HCT116 (cell line): ENCODE results near the gene LAD1. TPM values are rescaled to one million over a fixed set of nuclear protein-coding genes. Genes with fewer than 3 reads are reported as not detected.

Experiments used
- ATAC-seq: fragments of 200-7000 bp; cut with Tn5 transposase; 2 replicates; pipeline ENCODE4 v1.9.1; 2020; ENCODE audit warnings: mild to moderate bottlenecking, moderate library complexity
- BruUV-seq: library from RNA; stranded (reverse); fragments of 400-500 nt; replicated peaks from 2 replicates; lab custom pipeline; 2021; lab: Mats Ljungman, UMichigan
- CTCF ChIA-PET: fragments of 300-600 bp; sonication (Branson Sonifier 250); formaldehyde crosslinking; loops from one replicate; lab custom pipeline; 2021; ENCODE audit warnings: antibody characterized with exemption; lab: Charles Lee
- POLR2A ChIA-PET: fragments of 300-600, 350-600 bp; sonication (Branson Sonifier 250); formaldehyde crosslinking; loops from one replicate; lab custom pipeline; 2021; ENCODE audit warnings: antibody characterized with exemption; lab: Charles Lee
- RAD21 ChIA-PET, 2 experiments: fragments of 300-600 bp; sonication (Branson Sonifier 250); formaldehyde crosslinking; loops; one replicate each; lab custom pipeline; 2023; ENCODE audit warnings: low total read pairs in 2 of 2; ENCODE audit not compliant: uncharacterized antibody in 2 of 2, unreplicated experiment in 2 of 2, low non-redundant PET in 1 of 2; lab: Charles Lee
- DNase-seq: peaks from one replicate; pipeline ENCODE4 v3.0.0-alpha.2; 2010; ENCODE audit warnings: low read depth, low spot score
- H2AFZ ChIP-seq: fragments of 200-600 bp; shearing (Covaris generic), sonication (generic); 2 replicates; pipeline ENCODE4 v1.6.1; 2017; ENCODE audit warnings: low read depth, mixed run types, mixed read lengths, antibody characterized with exemption, low read length; ENCODE audit not compliant: poor library complexity, severe bottlenecking
- H3K27ac ChIP-seq: 2 replicates; pipeline ENCODE4 v1.5.1; 2012; ENCODE audit warnings: low read depth, low read length
- H3K27me3 ChIP-seq: fragments of 200-600 bp; sonication (generic); 2 replicates; pipeline ENCODE4 v1.6.1; 2016; ENCODE audit warnings: mixed run types, low read length, mixed read lengths; ENCODE audit not compliant: insufficient read depth
- H3K36me3 ChIP-seq, 2 experiments: fragments of 200-500 bp in 1 of 2; fragments of 200-600 bp in 1 of 2; sonication (Bioruptor generic) in 1 of 2; sonication (generic) in 1 of 2; 2 replicates each; pipeline versions ENCODE4 v1.5.1 to v1.6.1; 2014 to 2016; ENCODE audit warnings: low read length in 2 of 2, inconsistent platforms in 1 of 2, mixed read lengths in 1 of 2, mixed run types in 1 of 2; ENCODE audit not compliant: insufficient read depth in 2 of 2, control insufficient read depth in 1 of 2
- H3K4me1 ChIP-seq, 2 experiments: fragments of 200-600 bp in 1 of 2; sonication (generic) in 1 of 2; 2 replicates each; pipeline versions ENCODE4 v1.5.1 to v1.6.1; 2012 to 2017; ENCODE audit warnings: low read length in 2 of 2, inconsistent platforms in 1 of 2, mild to moderate bottlenecking in 1 of 2, mixed read lengths in 1 of 2, mixed run types in 1 of 2, moderate library complexity in 1 of 2; ENCODE audit not compliant: insufficient read depth in 2 of 2, control insufficient read depth in 1 of 2
- H3K4me2 ChIP-seq: fragments of 200-600 bp; sonication (generic); 2 replicates; pipeline ENCODE4 v1.6.1; 2017; ENCODE audit warnings: mixed run types, low read length, mixed read lengths
- H3K4me3 ChIP-seq, 2 experiments: fragments of 200-600 bp in 1 of 2; sonication (generic) in 1 of 2; replicated peaks in 1 of 2; 2 replicates each; pipeline ENCODE4 v1.5.1; 2011 to 2016; ENCODE audit warnings: low read length in 2 of 2, control low read depth in 1 of 2, low read depth in 1 of 2, mild to moderate bottlenecking in 1 of 2, mixed read lengths in 1 of 2, mixed run types in 1 of 2
- H3K79me2 ChIP-seq: fragments of 200-600 bp; sonication (generic); 2 replicates; pipeline ENCODE4 v1.6.1; 2017; ENCODE audit warnings: mild to moderate bottlenecking, mixed run types, low read length, moderate library complexity, mixed read lengths; ENCODE audit not compliant: insufficient read depth
- H3K9ac ChIP-seq: fragments of 200-600 bp; sonication (generic); 2 replicates; pipeline ENCODE4 v1.6.1; 2016; ENCODE audit warnings: low read length, mixed read lengths
- H3K9me2 ChIP-seq: fragments of 200-600 bp; sonication (generic), shearing (Covaris generic); 2 replicates; pipeline ENCODE4 v1.6.1; 2017; ENCODE audit warnings: mixed run types, mild to moderate bottlenecking, moderate library complexity; ENCODE audit not compliant: insufficient read depth
- H3K9me3 ChIP-seq, 2 experiments: fragments of 200-500 bp in 1 of 2; fragments of 200-600 bp in 1 of 2; sonication (Bioruptor generic) in 1 of 2; sonication (generic) in 1 of 2; 2 replicates each; pipeline ENCODE4 v1.6.1; 2014 to 2017; ENCODE audit warnings: low read length in 2 of 2, mixed read lengths in 2 of 2, inconsistent platforms in 1 of 2, low read depth in 1 of 2, mild to moderate bottlenecking in 1 of 2, mixed run types in 1 of 2, moderate library complexity in 1 of 2; ENCODE audit not compliant: control insufficient read depth in 1 of 2, insufficient read depth in 1 of 2
- H4K20me1 ChIP-seq: fragments of 200-600 bp; sonication (generic), shearing (Covaris generic); 2 replicates; pipeline ENCODE4 v1.6.1; 2017; ENCODE audit warnings: mixed run types, mild to moderate bottlenecking, moderate library complexity; ENCODE audit not compliant: insufficient read depth
- CBX3 ChIP-seq: IDR thresholded peaks from 2 replicates; pipeline ENCODE4 v1.6.1; 2012; ENCODE audit warnings: low read depth
- CEBPB ChIP-seq: IDR thresholded peaks from 2 replicates; pipeline ENCODE4 v1.6.1; 2012; ENCODE audit warnings: low read depth
- EGR1 ChIP-seq: IDR thresholded peaks from 2 replicates; pipeline ENCODE4 v1.6.1; 2012; ENCODE audit warnings: low read depth
- ELF1 ChIP-seq: IDR thresholded peaks from 2 replicates; pipeline ENCODE4 v1.6.1; 2012; ENCODE audit warnings: low read depth, borderline replicate concordance
- JUND ChIP-seq: IDR thresholded peaks from 2 replicates; pipeline ENCODE4 v1.6.1; 2012
- POLR2A ChIP-seq: IDR thresholded peaks from 2 replicates; pipeline ENCODE4 v1.7.0; 2011; ENCODE audit warnings: borderline replicate concordance; ENCODE audit not compliant: insufficient read depth, insufficient read length; ENCODE audit errors: extremely low read depth
- POLR2AphosphoS5 ChIP-seq: IDR thresholded peaks from 2 replicates; pipeline ENCODE4 v1.6.1; 2011; ENCODE audit warnings: mild to moderate bottlenecking, low read depth, low read length, moderate library complexity
- YY1 ChIP-seq: IDR thresholded peaks from 2 replicates; pipeline ENCODE4 v1.6.1; 2011; ENCODE audit warnings: low read length, low read depth, moderate library complexity, mild to moderate bottlenecking; ENCODE audit not compliant: insufficient replicate concordance; ENCODE audit errors: extremely low read depth
- ZFX ChIP-seq: fragments of 450-650 bp; IDR thresholded peaks from 2 replicates; pipeline ENCODE4 v1.6.1; 2017
- intact Hi-C: fragments of 100-400 bp; cut with micrococcal nuclease; formaldehyde crosslinking; loops from 2 replicates; pipeline ENCODE4 v1.10.0; 2022
- total RNA-seq: library from RNA; stranded (reverse); gene quantifications from one replicate; pipeline ENCODE4 v1.2.1, GENCODE V29; 2021; ENCODE audit not compliant: unreplicated experiment
- TF ChIP-seq, protein P1 (sequence below), 3 experiments: fragments of 200-600 bp in 1 of 3; sonication (generic) in 1 of 3; IDR thresholded peaks in 2 of 3; conservative IDR thresholded peaks in 1 of 3; 2 replicates each; pipeline ENCODE4 v1.5.1; 2012 to 2017; ENCODE audit warnings: low read depth in 2 of 3, low read length in 2 of 3, antibody characterized with exemption in 1 of 3, borderline replicate concordance in 1 of 3, control low read depth in 1 of 3, mild to moderate bottlenecking in 1 of 3, mixed read lengths in 1 of 3, mixed run types in 1 of 3, moderate library complexity in 1 of 3; ENCODE audit not compliant: insufficient read depth in 1 of 3
- TF ChIP-seq, protein P2 (sequence below): IDR thresholded peaks from 2 replicates; pipeline ENCODE4 v1.6.1; 2012
- TF ChIP-seq, protein P3 (sequence below): IDR thresholded peaks from 2 replicates; pipeline ENCODE4 v1.6.1; 2012; ENCODE audit warnings: low read depth
- TF ChIP-seq, protein P4 (sequence below): IDR thresholded peaks from 2 replicates; pipeline ENCODE4 v1.6.1; 2011; ENCODE audit warnings: mild to moderate bottlenecking, low read length, moderate library complexity; ENCODE audit not compliant: insufficient replicate concordance; ENCODE audit errors: extremely low read depth

LAD1 gene
- total RNA-seq, 1 experiment from 2014 or later: 56.1 TPM

DNA sequence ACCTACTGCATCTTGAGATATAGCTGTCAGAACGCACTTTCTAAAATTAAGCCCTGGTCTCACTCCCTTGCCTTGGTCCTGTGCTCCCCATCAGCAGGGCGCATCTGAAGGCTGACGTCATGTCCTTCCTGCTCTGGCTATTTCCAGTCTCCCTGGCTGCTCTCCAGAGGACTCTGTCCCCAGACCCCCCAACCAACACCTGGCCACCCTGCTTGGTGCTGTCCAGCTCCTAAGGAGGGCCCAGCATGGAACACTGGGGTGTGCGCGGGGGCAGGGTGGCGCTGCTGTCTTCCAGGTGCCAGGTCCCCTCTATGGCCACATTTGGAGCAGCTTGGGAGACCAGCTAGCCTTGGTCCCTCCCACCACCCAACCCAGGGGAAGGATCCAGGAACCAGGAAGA, 29.9 kb downstream of the LAD1 start:
- no peaks in the 10 kb centered on the region for H3K36me3 ChIP-seq
- intact Hi-C loops: no loop called here
- H3K4me2 ChIP-seq: no peak overlapping the region
- no peak overlapping the region for H3K9ac ChIP-seq
- no peaks in the 10 kb centered on the region for H3K9me2 ChIP-seq
- TF ChIP-seq CEBPB: no peak
- BruUV-seq: no TSS peak
- no peak for ATAC-seq
- ChIA-PET POLR2A (no interaction called here), RAD21 (no interaction called here), CTCF (interaction anchor here (1.0 kb wide), 1 partner anchor 16 kb away, joined by 4 read pairs; no protein-coding TSS in a partner anchor)
- H3K27ac ChIP-seq: no peak overlapping the region
- H3K27me3 ChIP-seq: peaks cover 29% of the 10 kb centered on the region; the same call in 1 of the 2 replicates
- H3K4me1 ChIP-seq: no peaks in the 10 kb centered on the region
- H2AFZ ChIP-seq: no peak overlapping the region
- no peaks in the 10 kb centered on the region for H3K9me3 ChIP-seq
- no peaks in the 10 kb centered on the region for H4K20me1 ChIP-seq
- no peak for DNase-seq
- no peak overlapping the region for H3K4me3 ChIP-seq
- no peaks in the 10 kb centered on the region for H3K79me2 ChIP-seq

DNA sequence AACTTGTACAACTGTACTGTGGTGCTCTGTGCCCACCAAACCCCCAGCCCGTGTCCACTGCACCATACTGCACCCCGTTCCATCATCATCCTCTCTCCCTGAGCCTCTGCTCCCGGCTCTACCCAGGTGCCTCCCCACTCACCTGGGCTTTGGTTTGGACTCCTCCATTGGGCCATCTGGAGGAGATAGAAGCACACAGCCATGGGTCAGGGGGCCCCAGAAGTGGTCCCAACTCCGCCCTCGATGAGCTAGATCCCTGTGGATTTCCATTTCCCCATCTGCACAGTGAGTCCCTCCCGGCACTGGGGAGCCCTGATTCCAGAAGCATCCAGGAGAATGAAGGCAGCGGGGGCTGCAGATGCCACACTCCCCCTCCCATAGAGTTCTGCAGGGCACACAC, 32.4 kb downstream of the LAD1 start:
- ATAC-seq: no peak
- CTCF ChIA-PET: no interaction called here
- TF ChIP-seq ZFX: no peak
- TF ChIP-seq JUND: no peak
- TF ChIP-seq, protein P1, sequence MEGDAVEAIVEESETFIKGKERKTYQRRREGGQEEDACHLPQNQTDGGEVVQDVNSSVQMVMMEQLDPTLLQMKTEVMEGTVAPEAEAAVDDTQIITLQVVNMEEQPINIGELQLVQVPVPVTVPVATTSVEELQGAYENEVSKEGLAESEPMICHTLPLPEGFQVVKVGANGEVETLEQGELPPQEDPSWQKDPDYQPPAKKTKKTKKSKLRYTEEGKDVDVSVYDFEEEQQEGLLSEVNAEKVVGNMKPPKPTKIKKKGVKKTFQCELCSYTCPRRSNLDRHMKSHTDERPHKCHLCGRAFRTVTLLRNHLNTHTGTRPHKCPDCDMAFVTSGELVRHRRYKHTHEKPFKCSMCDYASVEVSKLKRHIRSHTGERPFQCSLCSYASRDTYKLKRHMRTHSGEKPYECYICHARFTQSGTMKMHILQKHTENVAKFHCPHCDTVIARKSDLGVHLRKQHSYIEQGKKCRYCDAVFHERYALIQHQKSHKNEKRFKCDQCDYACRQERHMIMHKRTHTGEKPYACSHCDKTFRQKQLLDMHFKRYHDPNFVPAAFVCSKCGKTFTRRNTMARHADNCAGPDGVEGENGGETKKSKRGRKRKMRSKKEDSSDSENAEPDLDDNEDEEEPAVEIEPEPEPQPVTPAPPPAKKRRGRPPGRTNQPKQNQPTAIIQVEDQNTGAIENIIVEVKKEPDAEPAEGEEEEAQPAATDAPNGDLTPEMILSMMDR (IDR thresholded peaks at IDR 0.05 in 2 of 3, conservative IDR thresholded peaks at IDR 0.05 in 1 of 3; ENCODE audit: borderline replicate concordance in 1 of 3, insufficient read depth in 1 of 3, low read depth in 2 of 3, low read length in 2 of 3): no peak
- no peak for TF ChIP-seq YY1
- no peak for TF ChIP-seq CBX3
- TF ChIP-seq POLR2A: no peak
- TF ChIP-seq, protein P2, sequence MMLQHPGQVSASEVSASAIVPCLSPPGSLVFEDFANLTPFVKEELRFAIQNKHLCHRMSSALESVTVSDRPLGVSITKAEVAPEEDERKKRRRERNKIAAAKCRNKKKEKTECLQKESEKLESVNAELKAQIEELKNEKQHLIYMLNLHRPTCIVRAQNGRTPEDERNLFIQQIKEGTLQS: no peak
- no peak for TF ChIP-seq POLR2AphosphoS5
- TF ChIP-seq ELF1: no peak
- TF ChIP-seq, protein P3, sequence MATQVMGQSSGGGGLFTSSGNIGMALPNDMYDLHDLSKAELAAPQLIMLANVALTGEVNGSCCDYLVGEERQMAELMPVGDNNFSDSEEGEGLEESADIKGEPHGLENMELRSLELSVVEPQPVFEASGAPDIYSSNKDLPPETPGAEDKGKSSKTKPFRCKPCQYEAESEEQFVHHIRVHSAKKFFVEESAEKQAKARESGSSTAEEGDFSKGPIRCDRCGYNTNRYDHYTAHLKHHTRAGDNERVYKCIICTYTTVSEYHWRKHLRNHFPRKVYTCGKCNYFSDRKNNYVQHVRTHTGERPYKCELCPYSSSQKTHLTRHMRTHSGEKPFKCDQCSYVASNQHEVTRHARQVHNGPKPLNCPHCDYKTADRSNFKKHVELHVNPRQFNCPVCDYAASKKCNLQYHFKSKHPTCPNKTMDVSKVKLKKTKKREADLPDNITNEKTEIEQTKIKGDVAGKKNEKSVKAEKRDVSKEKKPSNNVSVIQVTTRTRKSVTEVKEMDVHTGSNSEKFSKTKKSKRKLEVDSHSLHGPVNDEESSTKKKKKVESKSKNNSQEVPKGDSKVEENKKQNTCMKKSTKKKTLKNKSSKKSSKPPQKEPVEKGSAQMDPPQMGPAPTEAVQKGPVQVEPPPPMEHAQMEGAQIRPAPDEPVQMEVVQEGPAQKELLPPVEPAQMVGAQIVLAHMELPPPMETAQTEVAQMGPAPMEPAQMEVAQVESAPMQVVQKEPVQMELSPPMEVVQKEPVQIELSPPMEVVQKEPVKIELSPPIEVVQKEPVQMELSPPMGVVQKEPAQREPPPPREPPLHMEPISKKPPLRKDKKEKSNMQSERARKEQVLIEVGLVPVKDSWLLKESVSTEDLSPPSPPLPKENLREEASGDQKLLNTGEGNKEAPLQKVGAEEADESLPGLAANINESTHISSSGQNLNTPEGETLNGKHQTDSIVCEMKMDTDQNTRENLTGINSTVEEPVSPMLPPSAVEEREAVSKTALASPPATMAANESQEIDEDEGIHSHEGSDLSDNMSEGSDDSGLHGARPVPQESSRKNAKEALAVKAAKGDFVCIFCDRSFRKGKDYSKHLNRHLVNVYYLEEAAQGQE: no peak
- no peak for TF ChIP-seq EGR1
- TF ChIP-seq CEBPB: no peak
- TF ChIP-seq, protein P4, sequence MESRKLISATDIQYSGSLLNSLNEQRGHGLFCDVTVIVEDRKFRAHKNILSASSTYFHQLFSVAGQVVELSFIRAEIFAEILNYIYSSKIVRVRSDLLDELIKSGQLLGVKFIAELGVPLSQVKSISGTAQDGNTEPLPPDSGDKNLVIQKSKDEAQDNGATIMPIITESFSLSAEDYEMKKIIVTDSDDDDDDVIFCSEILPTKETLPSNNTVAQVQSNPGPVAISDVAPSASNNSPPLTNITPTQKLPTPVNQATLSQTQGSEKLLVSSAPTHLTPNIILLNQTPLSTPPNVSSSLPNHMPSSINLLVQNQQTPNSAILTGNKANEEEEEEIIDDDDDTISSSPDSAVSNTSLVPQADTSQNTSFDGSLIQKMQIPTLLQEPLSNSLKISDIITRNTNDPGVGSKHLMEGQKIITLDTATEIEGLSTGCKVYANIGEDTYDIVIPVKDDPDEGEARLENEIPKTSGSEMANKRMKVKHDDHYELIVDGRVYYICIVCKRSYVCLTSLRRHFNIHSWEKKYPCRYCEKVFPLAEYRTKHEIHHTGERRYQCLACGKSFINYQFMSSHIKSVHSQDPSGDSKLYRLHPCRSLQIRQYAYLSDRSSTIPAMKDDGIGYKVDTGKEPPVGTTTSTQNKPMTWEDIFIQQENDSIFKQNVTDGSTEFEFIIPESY: no peak

More for the DNA sequence above, 32.4 kb downstream of the LAD1 start:
- Histone ChIP-seq H3K9me3 (no peaks in the 10 kb centered on the region), H3K36me3 (no peaks in the 10 kb centered on the region), H2AFZ (no peak overlapping the region), H3K27me3 (peaks cover 28% of the 10 kb centered on the region; the same call in 1 of the 2 replicates), H3K27ac (no peak overlapping the region), H3K4me1 (no peaks in the 10 kb centered on the region), H3K4me3 (no peak overlapping the region), H3K79me2 (no peaks in the 10 kb centered on the region), H3K4me2 (no peak overlapping the region), H3K9me2 (no peaks in the 10 kb centered on the region), H3K9ac (no peak overlapping the region), H4K20me1 (no peaks in the 10 kb centered on the region)
- RAD21 ChIA-PET: no interaction called here
- POLR2A ChIA-PET: no interaction called here
- BruUV-seq: no TSS peak
- no peak for DNase-seq
- intact Hi-C loops: no loop called here
